H7 (cell line): ENCODE results near the gene CCT6A. TPM values are rescaled to one million over a fixed set of nuclear protein-coding genes. Genes with fewer than 3 reads are reported as not detected.
"Not testable (repeated sequence)": the region's sequence is repeated elsewhere in the genome, so short reads cannot be mapped to it uniquely, and the experiment has no call there.

ENCODE experiments used
- DNase-seq: peaks from one replicate; pipeline ENCODE4 v3.0.0; 2012
- H3K27me3 ChIP-seq: 2 replicates; pipeline ENCODE4 v1.6.0; 2011; ENCODE audit warnings: mild to moderate bottlenecking, low read length; ENCODE audit not compliant: control insufficient read depth, insufficient read depth
- H3K36me3 ChIP-seq: replicated peaks from 2 replicates; pipeline ENCODE4 v1.5.1; 2011; ENCODE audit warnings: low read length; ENCODE audit not compliant: control insufficient read depth, insufficient read depth
- H3K4me3 ChIP-seq: 2 replicates; pipeline ENCODE4 v1.5.1; 2011; ENCODE audit warnings: low read depth, mild to moderate bottlenecking, control low read depth, low read length, moderate library complexity; ENCODE audit not compliant: insufficient read depth
- total RNA-seq: library from RNA; depleted of rRNA; stranded (reverse); fragments of >200 nt; shearing (Covaris generic); gene quantifications from 2 replicates; pipeline ENCODE4 v1.2.3, GENCODE V29; 2014

The CCT6A gene
- total RNA-seq, 1 experiment from 2014 or later = 324 TPM

DNA sequence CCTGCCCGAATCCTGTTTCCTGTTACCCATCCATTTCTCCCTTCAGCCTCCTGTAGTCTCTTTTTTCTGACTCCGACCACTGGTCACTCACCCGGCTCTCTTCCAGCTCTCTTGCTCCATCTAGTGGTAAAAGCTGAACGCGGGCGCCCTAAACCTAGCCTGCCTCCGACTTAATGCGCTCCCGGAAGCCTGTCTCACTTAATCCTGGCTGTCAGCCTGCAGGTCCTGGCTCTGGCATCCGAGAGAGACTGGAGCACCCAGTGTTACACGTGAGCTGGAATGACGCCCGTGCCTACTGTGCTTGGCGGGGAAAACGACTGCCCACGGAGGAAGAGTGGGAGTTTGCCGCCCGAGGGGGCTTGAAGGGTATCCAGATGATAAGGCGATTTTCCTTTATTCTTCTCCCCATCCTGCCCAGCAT, 22.8 kb downstream of the CCT6A start:
- no peak overlapping the region for H3K4me3 ChIP-seq

DNA sequence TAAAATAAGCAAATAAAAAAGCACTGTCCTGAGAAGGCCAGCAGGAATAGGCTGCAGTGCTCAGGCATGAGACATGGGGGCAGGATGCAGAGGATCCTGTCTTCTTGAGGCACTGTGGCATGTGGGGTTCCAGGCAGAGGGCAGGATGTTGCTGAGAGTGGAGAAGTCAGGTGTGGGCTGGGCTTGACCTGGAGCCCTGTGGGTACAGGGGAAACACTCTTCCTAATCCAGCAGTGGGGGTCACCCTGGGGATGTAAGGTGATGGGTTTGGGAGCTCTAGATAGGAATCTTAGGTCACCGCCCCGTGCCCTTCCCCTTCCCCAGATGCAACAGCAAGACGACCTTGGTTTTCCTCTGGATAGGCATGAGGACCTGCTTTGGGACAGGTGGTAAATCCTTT, 26.1 kb downstream of the CCT6A start:
- DNase-seq = no peak
- Histone ChIP-seq H3K4me3 (no peak overlapping the region), H3K27me3 (no peaks in the 10 kb centered on the region), H3K36me3 (peaks cover 10% of the 10 kb centered on the region)

More for the DNA sequence above, 22.8 kb downstream of the CCT6A start:
- peak; percentile 91 for DNase-seq
- no peaks in the 10 kb centered on the region for H3K27me3 ChIP-seq
- H3K36me3 ChIP-seq = peaks cover 14% of the 10 kb centered on the region

DNA sequence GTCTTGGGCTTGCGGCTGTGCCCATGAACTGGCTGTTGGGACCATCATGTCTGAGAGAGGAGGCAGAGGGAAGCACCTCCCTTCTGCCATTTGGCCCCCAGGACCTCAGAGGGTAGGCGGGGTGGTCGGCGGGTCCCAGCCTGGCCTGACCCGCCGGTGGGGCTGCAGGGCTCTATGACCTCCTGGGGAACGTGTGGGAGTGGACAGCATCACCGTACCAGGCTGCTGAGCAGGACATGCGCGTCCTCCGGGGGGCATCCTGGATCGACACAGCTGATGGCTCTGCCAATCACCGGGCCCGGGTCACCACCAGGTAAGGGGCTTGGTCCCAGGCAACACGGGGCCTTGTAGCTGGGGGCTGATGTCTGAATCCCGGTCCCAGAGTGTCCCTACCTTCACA, 26.6 kb downstream of the CCT6A start:
- Histone ChIP-seq H3K4me3 (no peak overlapping the region), H3K36me3 (peaks cover 10% of the 10 kb centered on the region), H3K27me3 (no peaks in the 10 kb centered on the region)
- peak; percentile 26 for DNase-seq

DNA sequence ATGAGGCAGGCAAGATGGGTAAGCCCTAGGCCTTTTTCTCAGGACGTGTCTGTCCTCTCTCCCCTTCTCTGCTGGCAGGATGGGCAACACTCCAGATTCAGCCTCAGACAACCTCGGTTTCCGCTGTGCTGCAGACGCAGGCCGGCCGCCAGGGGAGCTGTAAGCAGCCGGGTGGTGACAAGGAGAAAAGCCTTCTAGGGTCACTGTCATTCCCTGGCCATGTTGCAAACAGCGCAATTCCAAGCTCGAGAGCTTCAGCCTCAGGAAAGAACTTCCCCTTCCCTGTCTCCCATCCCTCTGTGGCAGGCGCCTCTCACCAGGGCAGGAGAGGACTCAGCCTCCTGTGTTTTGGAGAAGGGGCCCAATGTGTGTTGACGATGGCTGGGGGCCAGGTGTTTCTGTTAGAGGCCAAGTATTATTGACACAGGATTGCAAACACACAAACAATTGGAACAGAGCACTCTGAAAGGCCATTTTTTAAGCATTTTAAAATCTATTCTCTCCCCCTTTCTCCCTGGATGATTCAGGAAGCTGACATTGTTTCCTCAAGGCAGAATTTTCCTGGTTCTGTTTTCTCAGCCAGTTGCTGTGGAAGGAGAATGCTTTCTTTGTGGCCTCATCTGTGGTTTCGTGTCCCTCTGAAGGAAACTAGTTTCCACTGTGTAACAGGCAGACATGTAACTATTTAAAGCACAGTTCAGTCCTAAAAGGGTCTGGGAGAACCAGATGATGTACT, 28.1 kb downstream of the CCT6A start:
- Histone ChIP-seq H3K4me3 (no peak overlapping the region), H3K36me3 (peaks cover 10% of the 10 kb centered on the region), H3K27me3 (no peaks in the 10 kb centered on the region)
- peak; percentile 73 for DNase-seq

DNA sequence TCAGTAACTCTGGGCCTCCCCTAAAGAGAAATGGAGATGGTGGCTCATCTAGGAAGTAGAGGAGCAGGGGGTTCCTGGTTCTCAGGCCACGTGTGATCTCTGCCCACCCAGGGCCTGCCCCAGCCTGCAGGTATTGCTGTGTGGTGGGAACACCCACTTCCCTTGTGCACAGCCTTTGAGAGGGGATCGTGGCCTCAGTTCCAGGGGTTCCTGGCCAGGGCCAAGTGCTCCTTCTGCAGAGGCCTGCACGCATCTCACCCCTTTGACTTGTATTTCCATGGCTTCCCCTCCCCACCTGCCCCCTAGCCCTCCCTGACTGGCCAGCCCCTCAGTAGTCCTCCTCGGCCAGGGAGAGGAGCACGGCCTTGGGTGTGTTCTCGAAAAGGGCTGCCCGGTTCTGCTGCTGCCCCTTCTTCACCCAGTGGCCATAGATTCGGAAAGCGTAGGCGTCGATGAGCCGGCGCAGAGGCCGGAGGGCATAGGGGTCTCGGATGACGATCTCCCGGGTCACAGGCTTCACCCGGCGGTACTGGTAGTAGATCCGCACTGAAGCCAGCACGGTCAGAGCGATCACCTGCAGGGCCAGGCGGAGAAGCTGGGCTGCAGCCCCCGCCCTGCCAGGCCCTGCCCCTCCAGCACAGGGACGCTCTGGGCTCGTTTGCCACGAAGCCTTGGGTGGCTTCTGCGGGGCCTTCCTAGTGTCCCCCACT, 29.3 kb downstream of the CCT6A start:
- H3K4me3 ChIP-seq, H3K36me3 ChIP-seq, H3K27me3 ChIP-seq, DNase-seq: not testable (repeated sequence)

DNA sequence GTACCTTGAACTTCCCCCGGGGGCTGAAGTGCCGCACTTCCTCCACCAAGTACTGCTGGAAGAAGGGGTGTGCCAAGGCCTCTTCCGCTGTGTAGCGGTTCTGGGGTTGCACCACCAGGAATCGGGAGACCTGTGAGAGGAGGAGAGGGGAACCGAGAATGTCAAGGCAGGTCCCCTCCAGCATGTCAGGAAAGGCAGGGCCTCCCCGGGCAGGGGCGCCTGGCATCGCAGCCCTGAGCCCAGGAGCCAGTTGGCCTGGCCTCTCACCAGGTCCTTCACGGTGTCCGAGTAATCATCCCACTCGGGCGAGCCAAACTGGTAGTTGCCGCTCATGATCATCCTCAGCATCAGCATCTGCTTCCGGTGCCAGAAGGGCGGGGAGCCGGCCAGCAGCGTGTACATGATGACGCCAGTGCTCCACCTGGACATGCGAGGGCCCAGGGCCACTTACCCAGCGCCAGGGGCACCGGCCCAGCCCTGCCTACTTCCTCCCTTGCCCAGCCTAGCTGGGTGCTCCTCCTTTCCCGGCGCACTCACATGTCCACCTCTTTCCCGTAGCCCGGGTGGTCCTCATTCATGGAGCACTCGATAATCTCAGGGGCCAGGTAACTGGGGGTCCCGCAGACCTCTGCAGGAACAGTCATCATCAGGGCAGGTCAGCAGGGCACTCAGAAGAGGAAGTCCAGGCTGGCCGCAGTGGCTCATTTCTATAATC, 30.2 kb downstream of the CCT6A start:
- Histone ChIP-seq H3K27me3 (no peaks in the 10 kb centered on the region), H3K4me3 (no peak overlapping the region), H3K36me3 (peaks cover 7% of the 10 kb centered on the region)
- DNase-seq = no peak

DNA sequence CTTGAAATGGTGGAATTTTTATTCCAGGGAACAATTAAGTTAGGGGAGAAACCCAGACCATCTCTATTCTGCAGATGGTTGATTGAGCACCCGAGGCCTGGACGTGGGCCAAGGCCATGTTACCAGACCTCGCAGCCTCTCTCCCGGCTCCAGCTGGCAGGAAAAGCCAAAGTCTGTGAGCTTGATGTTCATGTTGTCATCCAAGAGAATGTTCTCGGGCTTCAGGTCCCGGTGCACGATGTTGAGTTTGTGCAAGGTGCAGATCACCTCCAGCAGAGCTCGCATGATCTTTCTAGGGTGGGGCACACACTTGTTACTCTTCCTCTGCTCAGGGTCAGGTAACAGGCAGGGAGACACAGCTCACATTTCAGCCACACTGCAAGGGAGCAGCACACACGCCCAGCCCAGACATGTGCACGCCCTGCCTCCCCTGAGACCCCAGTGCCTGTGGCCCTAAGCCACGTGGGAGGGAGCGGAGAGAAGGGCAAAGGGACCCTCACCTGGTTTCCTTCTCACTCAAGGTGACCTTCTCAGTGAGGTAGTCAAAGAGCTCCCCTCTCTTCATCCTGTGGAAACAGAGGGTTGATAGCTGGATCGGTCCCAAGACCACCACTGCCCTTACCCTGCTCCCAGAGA, 31.7 kb downstream of the CCT6A start:
- Histone ChIP-seq H3K4me3 (no peak overlapping the region), H3K36me3 (peaks cover 4% of the 10 kb centered on the region), H3K27me3 (no peaks in the 10 kb centered on the region)
- DNase-seq = no peak

DNA sequence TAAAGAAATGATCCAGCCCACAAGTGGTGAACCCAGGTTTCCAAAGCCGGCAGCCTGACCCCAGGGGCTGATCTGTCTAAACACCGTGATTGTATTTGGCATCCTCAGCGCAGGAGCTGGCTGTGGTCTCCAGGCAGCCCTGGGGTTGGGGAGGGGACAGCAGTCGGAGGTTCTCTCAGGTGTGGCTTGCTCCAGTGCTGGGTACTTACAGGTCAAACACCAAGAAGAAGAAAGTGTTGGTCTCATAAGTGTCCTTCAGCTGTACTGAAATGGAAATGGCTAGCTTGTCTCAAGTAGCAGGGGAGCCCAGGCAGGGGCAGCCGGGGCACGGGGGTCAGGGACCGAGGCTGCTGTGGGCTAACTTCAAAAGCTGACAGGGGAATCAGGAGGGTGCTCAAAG, 35.2 kb downstream of the CCT6A start:
- Histone ChIP-seq H3K4me3 (no peak overlapping the region), H3K36me3 (no peaks in the 10 kb centered on the region)
- no peak for DNase-seq

DNA sequence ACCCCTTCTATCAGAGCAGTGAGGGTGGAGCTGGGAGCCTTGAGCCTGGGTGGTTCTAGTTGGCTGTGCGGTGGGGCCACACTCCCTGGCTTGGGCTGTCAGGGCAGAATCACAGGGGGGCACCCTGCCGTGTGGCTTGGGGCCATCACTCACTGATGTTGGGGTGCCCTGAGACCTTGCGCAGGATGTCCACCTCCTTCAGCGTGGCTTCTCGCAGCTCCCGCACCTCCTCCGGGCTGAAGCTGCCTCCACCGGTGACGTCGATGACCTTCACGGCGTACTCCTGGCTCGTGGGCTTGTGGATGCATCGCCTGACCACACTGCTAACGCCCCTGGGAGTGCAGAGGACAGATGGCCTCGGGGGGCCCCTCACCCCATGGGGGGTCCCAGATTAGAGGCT, 35.9 kb downstream of the CCT6A start:
- H3K36me3 ChIP-seq = no peaks in the 10 kb centered on the region
- DNase-seq = peak; percentile 40
- no peaks in the 10 kb centered on the region for H3K27me3 ChIP-seq
- no peak overlapping the region for H3K4me3 ChIP-seq

More for the DNA sequence above, 35.2 kb downstream of the CCT6A start:
- no peaks in the 10 kb centered on the region for H3K27me3 ChIP-seq

DNA sequence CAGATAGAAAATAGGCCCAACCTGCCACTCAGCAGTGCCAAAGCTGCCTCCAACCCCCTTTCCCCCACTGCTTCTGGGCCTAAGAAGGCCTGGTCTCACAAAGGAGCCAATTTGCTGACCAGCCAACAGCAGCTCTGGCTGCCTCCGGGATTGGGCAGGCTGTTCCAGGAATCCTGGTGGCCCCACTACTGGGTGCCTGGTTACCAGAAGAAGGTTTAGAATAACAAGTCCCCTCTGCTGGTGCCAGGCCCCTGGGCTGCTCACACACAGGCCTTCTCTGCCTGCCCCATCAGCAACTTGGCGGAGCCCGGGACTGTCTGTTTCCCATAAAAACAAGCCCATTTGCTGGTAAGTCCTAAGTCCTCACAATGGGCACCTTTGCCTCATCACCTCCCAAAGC, 40.0 kb downstream of the CCT6A start:
- no peak for DNase-seq
- H3K27me3 ChIP-seq = no peaks in the 10 kb centered on the region
- no peaks in the 10 kb centered on the region for H3K36me3 ChIP-seq
- no peak overlapping the region for H3K4me3 ChIP-seq

DNA sequence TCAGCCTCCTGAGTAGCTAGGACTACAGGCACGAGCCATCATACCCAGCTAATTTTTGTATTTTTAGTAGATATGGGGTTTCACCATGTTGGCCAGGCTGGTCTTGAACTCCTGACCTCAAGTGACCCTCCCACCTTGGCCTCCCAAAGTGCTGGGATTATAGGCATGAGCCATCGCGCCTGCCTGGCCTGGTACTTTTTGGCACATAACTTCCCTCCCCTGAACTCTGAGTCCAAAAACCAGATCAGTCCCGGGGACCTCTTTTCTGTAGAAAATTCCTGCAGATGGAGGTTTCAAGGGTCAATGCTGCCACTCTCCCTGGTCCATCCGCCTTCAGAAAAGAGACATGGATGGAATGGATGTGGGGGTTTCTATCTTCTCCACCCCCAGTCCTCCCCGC, 40.8 kb downstream of the CCT6A start:
- H3K4me3 ChIP-seq, H3K27me3 ChIP-seq, H3K36me3 ChIP-seq, DNase-seq: not testable (repeated sequence)

DNA sequence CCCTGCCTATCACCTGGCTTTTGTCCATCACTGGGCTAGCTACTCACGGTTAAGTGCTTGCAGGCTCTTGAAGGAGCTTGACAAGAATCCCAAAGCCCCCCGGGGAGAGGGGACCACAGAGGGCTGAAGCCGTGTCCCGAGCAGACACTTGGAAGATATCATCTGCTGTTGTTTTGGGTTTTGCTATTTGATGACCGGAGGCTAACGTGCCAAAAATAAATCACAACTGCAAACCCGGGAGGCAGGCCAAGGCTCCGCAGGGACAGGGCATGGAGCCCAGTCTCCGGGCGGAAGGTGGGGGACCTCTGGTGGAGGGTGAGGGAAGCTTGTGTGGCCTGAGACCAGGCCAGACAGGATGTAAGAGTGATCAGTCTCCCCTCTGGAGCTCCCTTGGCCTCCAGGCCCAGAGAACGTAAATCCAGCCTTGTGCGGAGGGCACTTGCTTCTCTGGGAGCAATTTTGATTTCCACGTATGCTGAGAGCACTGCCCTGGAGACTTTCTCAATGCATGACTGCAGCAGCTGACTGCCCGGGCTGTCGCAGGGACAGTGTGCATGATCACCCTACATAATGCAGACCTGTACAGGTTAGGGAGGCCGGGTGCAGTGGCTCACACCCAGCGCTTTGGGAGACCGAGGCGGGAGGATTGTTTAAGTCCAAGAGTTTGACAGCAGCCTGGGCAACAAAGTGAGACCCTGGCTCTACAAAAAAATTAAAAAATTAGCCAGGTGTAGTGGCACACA, 41.4 kb downstream of the CCT6A start, which contains the start of gene PHKG1:
PHKG1 (minus strand) TSS at position 164 of the 743 bp plus-strand sequence. CDS start 4,011 bp downstream, outside the sequence.
- Histone ChIP-seq H3K4me3 (no peak within 1 kb of the TSS), H3K27me3 (no peaks in the 10 kb centered on the region), H3K36me3 (no peaks in the 10 kb centered on the region)
- peak; percentile 81 for DNase-seq

DNA sequence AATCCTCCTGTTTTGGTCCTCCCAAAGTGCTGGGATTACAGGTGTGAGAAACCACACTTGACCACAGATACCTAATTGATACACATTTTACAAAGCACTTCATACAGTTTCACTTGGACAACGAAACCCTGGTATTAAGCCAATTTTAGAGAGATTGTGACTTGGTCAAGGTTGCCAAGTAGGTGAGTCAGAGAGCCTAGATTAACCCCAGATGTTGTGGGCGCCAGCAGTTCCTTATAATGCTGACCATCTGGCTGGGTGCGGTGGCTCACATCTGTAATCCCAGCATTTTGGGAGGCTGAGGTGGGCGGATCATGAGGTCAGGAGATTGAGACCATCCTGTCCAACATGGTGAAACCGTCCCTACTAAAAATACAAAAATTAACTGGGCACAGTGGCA, 46.1 kb downstream of the CCT6A start:
- Histone ChIP-seq H3K27me3 (no peaks in the 10 kb centered on the region), H3K4me3 (no peak overlapping the region), H3K36me3 (peaks cover 3% of the 10 kb centered on the region)
- DNase-seq = no peak
